Psoas muscle (tissue), 8 donors: ENCODE data around the gene UBA1. TPM values are rescaled to one million over a fixed set of nuclear protein-coding genes. Genes with fewer than 3 reads are reported as not detected.

Experiments used
- ATAC-seq, 4 donors: fragments of 200-7000 bp; cut with Tn5 transposase; one replicate each; pipeline ENCODE4 v1.9.1; 2020; ENCODE audit warnings: moderate library complexity in 3 of 4, mild to moderate bottlenecking in 2 of 4
- DNase-seq, 2 donors: peaks; one replicate each; pipeline ENCODE4 v3.0.0-alpha.2; 2020
- H3K27ac ChIP-seq: fragments of 200-600 bp; one replicate; pipeline ENCODE4 v1.8.0; 2022
- H3K27me3 ChIP-seq, 3 donors: fragments of 200-600 bp in 1 of 3; one replicate each; pipeline versions ENCODE4 v1.6.1 to v1.8.0; 2013 to 2022; ENCODE audit warnings: low read length in 2 of 3, mild to moderate bottlenecking in 2 of 3, moderate library complexity in 1 of 3; ENCODE audit not compliant: insufficient read depth in 3 of 3
- H3K36me3 ChIP-seq, 2 donors: fragments of 200-600 bp in 1 of 2; one replicate each; pipeline versions ENCODE4 v1.6.1 to v1.8.0; 2013 to 2022; ENCODE audit warnings: low read depth in 1 of 2, mild to moderate bottlenecking in 1 of 2, moderate library complexity in 1 of 2; ENCODE audit not compliant: insufficient read depth in 1 of 2
- H3K4me1 ChIP-seq: fragments of 200-600 bp; one replicate; pipeline ENCODE4 v1.8.0; 2022
- H3K4me3 ChIP-seq: fragments of 200-600 bp; one replicate; pipeline ENCODE4 v1.8.0; 2022; ENCODE audit warnings: mild to moderate bottlenecking
- H3K9me3 ChIP-seq: fragments of 200-600 bp; one replicate; pipeline ENCODE4 v1.8.0; 2022
- WGBS, 3 donors: extraction: QIAGEN DNeasy Blood & Tissue Kit; methylation state at CpG; one replicate each; pipeline versions ENCODE4 v1.1.6 to v1.1.7; 2013; 5-methylcytosine and 5-hydroxymethylcytosine counted together
- intact Hi-C, 2 donors: fragments of 100-400 bp; cut with DNase I; formaldehyde crosslinking; loops; one replicate each; pipeline versions ENCODE4 v1.11.0 to v1.14.2; 2022
- polyA plus RNA-seq, 3 donors: library from polyadenylated mRNA; stranded (reverse); fragments of 200-250 nt; gene quantifications; one replicate each; pipeline ENCODE4 v1.2.3, GENCODE V29; 2013
- total RNA-seq, 4 donors: library from RNA; stranded (reverse); fragmentation: NEBNext Ultra II Directional in 2 of 4; extraction: Animal tissue kit (Norgen Biotek cat#: 25700) in 2 of 4; gene quantifications; one replicate each; pipeline versions ENCODE4 v1.2.1 to v1.2.4, GENCODE V29; 2021 to 2023
- TF ChIP-seq, protein P1 (sequence below): fragments of 200-600 bp; IDR thresholded peaks from one replicate; pipeline ENCODE4 v1.8.0; 2022; ENCODE audit warnings: antibody characterized with exemption
- donor health status: healthy with polysubstance abuse.
- donor health status: DM: no; HTN: no; CAD: no; lungs with moderate emphysema.
- donor health status: Bipolar disorder and iron deficiency.
- donor health status: healthy.
- donor health status: DM: yes; HTN: yes; CAD: no.
- donor health status: DM: no; HTN: no; CAD: no.
- donor health status: DM: no; HTN: no; CAD: no.
- donor health status: DM: yes; HTN: yes; CAD: no.

Gene UBA1
- total and polyA plus RNA-seq, 7 donors: 96.2 to 230 (median 145) TPM

DNA sequence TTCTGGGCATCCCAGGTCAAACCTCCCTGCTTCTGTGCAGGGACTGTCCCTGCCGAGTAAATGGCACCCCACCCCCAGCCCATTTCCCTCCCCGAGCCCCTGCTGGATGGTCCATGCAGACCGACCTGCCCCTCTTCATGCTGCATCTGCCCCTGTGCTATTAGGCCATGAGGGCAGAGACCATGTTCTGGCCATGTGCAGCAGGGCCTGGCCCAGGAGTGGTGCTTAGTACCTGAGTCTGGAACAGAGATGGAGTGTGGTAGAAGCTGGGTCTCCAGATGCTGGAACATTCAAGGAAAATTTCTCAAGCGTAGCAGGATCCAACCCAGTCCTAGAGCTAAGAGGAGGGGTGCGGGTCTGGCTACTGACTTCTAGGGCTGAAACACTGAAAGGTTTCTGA is 15.3 kb upstream of the UBA1 start:
- H3K4me1 ChIP-seq: no peaks in the 10 kb centered on the region
- intact Hi-C loops: no loop called here
- TF ChIP-seq, protein P1, sequence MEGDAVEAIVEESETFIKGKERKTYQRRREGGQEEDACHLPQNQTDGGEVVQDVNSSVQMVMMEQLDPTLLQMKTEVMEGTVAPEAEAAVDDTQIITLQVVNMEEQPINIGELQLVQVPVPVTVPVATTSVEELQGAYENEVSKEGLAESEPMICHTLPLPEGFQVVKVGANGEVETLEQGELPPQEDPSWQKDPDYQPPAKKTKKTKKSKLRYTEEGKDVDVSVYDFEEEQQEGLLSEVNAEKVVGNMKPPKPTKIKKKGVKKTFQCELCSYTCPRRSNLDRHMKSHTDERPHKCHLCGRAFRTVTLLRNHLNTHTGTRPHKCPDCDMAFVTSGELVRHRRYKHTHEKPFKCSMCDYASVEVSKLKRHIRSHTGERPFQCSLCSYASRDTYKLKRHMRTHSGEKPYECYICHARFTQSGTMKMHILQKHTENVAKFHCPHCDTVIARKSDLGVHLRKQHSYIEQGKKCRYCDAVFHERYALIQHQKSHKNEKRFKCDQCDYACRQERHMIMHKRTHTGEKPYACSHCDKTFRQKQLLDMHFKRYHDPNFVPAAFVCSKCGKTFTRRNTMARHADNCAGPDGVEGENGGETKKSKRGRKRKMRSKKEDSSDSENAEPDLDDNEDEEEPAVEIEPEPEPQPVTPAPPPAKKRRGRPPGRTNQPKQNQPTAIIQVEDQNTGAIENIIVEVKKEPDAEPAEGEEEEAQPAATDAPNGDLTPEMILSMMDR: no peak
- 79 to 88% (median 82%) methylated on average over 5 of the region's 5 CpGs for WGBS, 3 donors
- no peaks in the 10 kb centered on the region for H3K9me3 ChIP-seq
- DNase-seq: no peak
- ATAC-seq: no peak
- peaks cover 0 to 38% (median 0%) of the 10 kb centered on the region in 3 donors for H3K27me3 ChIP-seq
- H3K27ac ChIP-seq: no peak overlapping the region
- peaks cover 3 to 75% of the 10 kb centered on the region in 2 donors for H3K36me3 ChIP-seq
- no peak overlapping the region for H3K4me3 ChIP-seq

GRCh38 chrX:47179221-47179927 is 14.3 kb upstream of the UBA1 start:
- no peak overlapping the region for H3K27ac ChIP-seq
- peaks cover 3 to 73% of the 10 kb centered on the region in 2 donors for H3K36me3 ChIP-seq
- H3K4me1 ChIP-seq: no peaks in the 10 kb centered on the region
- DNase-seq (peak; percentile 70 to 84), ATAC-seq (peak; percentile 74 to 90 (median 84))
- intact Hi-C loops: no loop called here
- 57 to 77% (median 59%) methylated on average over 9 to 14 of the region's 14 CpGs for WGBS, 3 donors
- H3K9me3 ChIP-seq: no peaks in the 10 kb centered on the region
- H3K4me3 ChIP-seq: no peak overlapping the region
- TF ChIP-seq, protein P1: no peak
- peaks cover 0 to 35% (median 0%) of the 10 kb centered on the region in 3 donors for H3K27me3 ChIP-seq

- H3K27ac ChIP-seq: no peak overlapping the region
- peaks cover 0 to 35% (median 0%) of the 10 kb centered on the region in 3 donors for H3K27me3 ChIP-seq
- DNase-seq: no peak
- H3K9me3 ChIP-seq: no peaks in the 10 kb centered on the region
- WGBS, 3 donors: 84 to 93% (median 89%) methylated on average over 12 to 18 of the region's 18 CpGs
- intact Hi-C loops: no loop called here
- no peaks in the 10 kb centered on the region for H3K4me1 ChIP-seq
- no peak for ATAC-seq
- peaks cover 3 to 74% of the 10 kb centered on the region in 2 donors for H3K36me3 ChIP-seq
- H3K4me3 ChIP-seq: no peak overlapping the region
- TF ChIP-seq, protein P1: no peak
Observed at GRCh38 chrX:47179928-47180255, 13.7 kb upstream of the UBA1 start.

DNA sequence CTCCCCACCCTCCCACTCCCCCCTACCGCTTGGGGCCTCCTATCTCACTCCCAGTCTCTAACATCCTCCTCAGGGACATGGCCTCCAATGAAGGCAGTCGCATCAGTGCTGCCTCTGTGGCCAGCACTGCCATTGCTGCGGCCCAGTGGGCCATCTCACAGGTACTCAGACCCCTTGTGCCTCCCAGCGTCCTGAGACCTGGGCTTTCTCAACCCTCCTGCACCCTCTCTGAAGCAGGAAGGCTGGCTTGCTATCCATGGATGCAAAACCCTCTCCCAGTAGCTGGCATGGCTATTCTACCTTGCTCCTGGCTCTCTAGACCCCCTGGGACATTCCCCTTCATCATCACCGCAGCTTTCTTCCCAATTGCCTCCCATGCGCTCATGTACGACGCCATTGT is 13.3 kb upstream of the UBA1 start:
- H3K36me3 ChIP-seq: peaks cover 3 to 74% of the 10 kb centered on the region in 2 donors

More for the DNA sequence above, 13.3 kb upstream of the UBA1 start:
- no peaks in the 10 kb centered on the region for H3K9me3 ChIP-seq
- TF ChIP-seq, protein P1: no peak
- no peak overlapping the region for H3K27ac ChIP-seq
- no peaks in the 10 kb centered on the region for H3K4me1 ChIP-seq
- peaks cover 0 to 33% (median 0%) of the 10 kb centered on the region in 3 donors for H3K27me3 ChIP-seq
- no peak for ATAC-seq
- WGBS, 3 donors: 81 to 98% (median 92%) methylated on average over 5 to 8 of the region's 8 CpGs
- no peak overlapping the region for H3K4me3 ChIP-seq
- intact Hi-C loops: no loop called here
- DNase-seq: no peak
